SK-N-MC (cell line): ENCODE results near the gene MST1R.

Source experiments
- EZH2 ChIP-seq: fragments of 200-600 bp; sonication (generic); IDR thresholded peaks from one replicate; pipeline ENCODE4 v1.6.1; 2017; ENCODE audit warnings: antibody characterized with exemption
- FOXP2 ChIP-seq: optimal IDR thresholded peaks from 2 replicates; pipeline ENCODE3; 2011; ENCODE audit warnings: mild to moderate bottlenecking, moderate library complexity; ENCODE audit not compliant: insufficient read depth; ENCODE audit errors: extremely low read length, control extremely low read depth
- POLR2AphosphoS5 ChIP-seq: IDR thresholded peaks from 2 replicates; pipeline ENCODE4 v1.6.1; 2012; ENCODE audit warnings: mild to moderate bottlenecking, low read depth, low read length, borderline replicate concordance

- no peak for TF ChIP-seq EZH2
- no peak for TF ChIP-seq POLR2AphosphoS5
- TF ChIP-seq FOXP2, result no peak
These were observed 64.4 kb downstream of the MST1R start for GRCh38 chr3:49839193-49839809.
